H9 (cell line): ENCODE measurements around the gene PLEKHG2. TPM values are rescaled to one million over a fixed set of nuclear protein-coding genes. Genes with fewer than 3 reads are reported as not detected.

Source experiments
- DNase-seq: peaks from one replicate; pipeline ENCODE4 v3.0.0-alpha.2; 2017
- H2AFZ ChIP-seq: one replicate; pipeline ENCODE4 v1.6.1; 2013; ENCODE audit warnings: mild to moderate bottlenecking, low read length, control low read depth, moderate library complexity
- H2AK5ac ChIP-seq: 2 replicates; pipeline ENCODE4 v1.6.1; 2013; ENCODE audit warnings: low read length, control low read depth, mixed read lengths; ENCODE audit not compliant: insufficient read length
- H2BK120ac ChIP-seq: one replicate; pipeline ENCODE4 v1.6.1; 2013; ENCODE audit warnings: low read depth, mild to moderate bottlenecking, low read length, control low read depth, inconsistent platforms; ENCODE audit not compliant: poor library complexity, severe bottlenecking
- H2BK12ac ChIP-seq: 2 replicates; pipeline ENCODE4 v1.6.1; 2013; ENCODE audit warnings: low read length, control low read depth, mixed read lengths, low read depth; ENCODE audit not compliant: insufficient read length
- H2BK15ac ChIP-seq: 2 replicates; pipeline ENCODE4 v1.6.1; 2013; ENCODE audit warnings: low read depth, low read length, control low read depth
- H2BK20ac ChIP-seq: one replicate; pipeline ENCODE4 v1.6.1; 2013; ENCODE audit warnings: low read depth, mild to moderate bottlenecking, low read length, control low read depth, inconsistent platforms; ENCODE audit not compliant: poor library complexity, severe bottlenecking
- H2BK5ac ChIP-seq: 2 replicates; pipeline ENCODE4 v1.6.1; 2013; ENCODE audit warnings: low read length, control low read depth, mixed read lengths; ENCODE audit not compliant: insufficient read length
- H3K14ac ChIP-seq: 2 replicates; pipeline ENCODE4 v1.6.1; 2013; ENCODE audit warnings: low read length, control low read depth; ENCODE audit not compliant: insufficient read depth
- H3K18ac ChIP-seq: 2 replicates; pipeline ENCODE4 v1.6.1; 2013; ENCODE audit warnings: low read depth, mild to moderate bottlenecking, mixed read lengths, low read length, control low read depth; ENCODE audit not compliant: insufficient read length
- H3K23ac ChIP-seq: 2 replicates; pipeline ENCODE4 v1.6.1; 2013; ENCODE audit warnings: low read length, control low read depth, mixed read lengths, low read depth; ENCODE audit not compliant: insufficient read length
- H3K23me2 ChIP-seq: 2 replicates; pipeline ENCODE4 v1.6.1; 2013; ENCODE audit warnings: low read depth, mild to moderate bottlenecking, mixed read lengths, low read length, control low read depth; ENCODE audit not compliant: insufficient read length, poor library complexity, severe bottlenecking
- H3K27ac ChIP-seq: 2 replicates; pipeline ENCODE4 v1.5.1; 2013; ENCODE audit warnings: low read length, control low read depth, mixed read lengths, low read depth; ENCODE audit not compliant: insufficient read length
- H3K27me3 ChIP-seq: 2 replicates; pipeline ENCODE4 v1.6.1; 2013; ENCODE audit warnings: low read length, control low read depth, inconsistent platforms; ENCODE audit not compliant: insufficient read depth
- H3K4ac ChIP-seq: 2 replicates; pipeline ENCODE4 v1.6.1; 2013; ENCODE audit warnings: low read depth, mild to moderate bottlenecking, control low read depth, inconsistent platforms, low read length, moderate library complexity
- H3K4me1 ChIP-seq: 2 replicates; pipeline ENCODE4 v1.6.1; 2013; ENCODE audit warnings: low read length, control low read depth, inconsistent platforms; ENCODE audit not compliant: insufficient read depth
- H3K4me2 ChIP-seq: 2 replicates; pipeline ENCODE4 v1.6.1; 2013; ENCODE audit warnings: low read length, control low read depth, mixed read lengths; ENCODE audit not compliant: insufficient read length, insufficient read depth
- H3K56ac ChIP-seq: 2 replicates; pipeline ENCODE4 v1.6.1; 2013; ENCODE audit warnings: low read depth, mild to moderate bottlenecking, mixed read lengths, low read length, control low read depth; ENCODE audit not compliant: insufficient read length
- H3K79me1 ChIP-seq: 2 replicates; pipeline ENCODE4 v1.6.1; 2013; ENCODE audit warnings: low read depth, mild to moderate bottlenecking, moderate library complexity, low read length, control low read depth, inconsistent platforms; ENCODE audit not compliant: insufficient read depth, poor library complexity, severe bottlenecking
- H3K79me2 ChIP-seq: 2 replicates; pipeline ENCODE4 v1.6.1; 2013; ENCODE audit warnings: low read length, control low read depth, inconsistent platforms; ENCODE audit not compliant: insufficient read depth
- H3K9ac ChIP-seq: 2 replicates; pipeline ENCODE4 v1.6.1; 2013; ENCODE audit warnings: low read length, control low read depth, mixed read lengths; ENCODE audit not compliant: insufficient read length; ENCODE audit errors: extremely low read depth
- H3K9me3 ChIP-seq: one replicate; pipeline ENCODE4 v1.6.1; 2013; ENCODE audit warnings: low read depth, low read length, inconsistent platforms; ENCODE audit not compliant: control insufficient read depth
- H3T11ph ChIP-seq: one replicate; pipeline ENCODE4 v1.6.1; 2013; ENCODE audit warnings: mild to moderate bottlenecking, low read length, control low read depth, inconsistent platforms
- H4K20me1 ChIP-seq: one replicate; pipeline ENCODE4 v1.6.1; 2013; ENCODE audit not compliant: control insufficient read depth, insufficient read length, insufficient read depth
- H4K5ac ChIP-seq: 2 replicates; pipeline ENCODE4 v1.6.1; 2013; ENCODE audit warnings: low read depth, mild to moderate bottlenecking, mixed read lengths, low read length, control low read depth; ENCODE audit not compliant: insufficient read length
- H4K8ac ChIP-seq: replicated peaks from 2 replicates; pipeline ENCODE4 v1.6.1; 2013; ENCODE audit warnings: low read length, control low read depth, mixed read lengths, low read depth; ENCODE audit not compliant: insufficient read length
- H4K91ac ChIP-seq: 2 replicates; pipeline ENCODE4 v1.6.1; 2013; ENCODE audit warnings: low read depth, mild to moderate bottlenecking, moderate library complexity, mixed read lengths, low read length, control low read depth; ENCODE audit not compliant: insufficient read length
- H3K27ac Mint-ChIP-seq, 3 experiments: 2 replicates in 2 of 3; 3 replicates in 1 of 3; pipeline ENCODE4 v1.8.0; 2020 to 2021; ENCODE audit warnings: mixed read lengths in 3 of 3, mild to moderate bottlenecking in 1 of 3, moderate library complexity in 1 of 3
- H3K27me3 Mint-ChIP-seq: 2 replicates; pipeline ENCODE4 v1.8.0; 2021; ENCODE audit warnings: low read depth, mild to moderate bottlenecking, moderate library complexity, mixed read lengths
- H3K36me3 Mint-ChIP-seq, 3 experiments: 2 replicates in 2 of 3; 3 replicates in 1 of 3; pipeline ENCODE4 v1.8.0; 2020 to 2021; ENCODE audit warnings: low read depth in 3 of 3, mixed read lengths in 3 of 3; ENCODE audit not compliant: insufficient read depth in 1 of 3
- H3K4me1 Mint-ChIP-seq, 2 experiments: 2 replicates each; pipeline ENCODE4 v1.8.0; 2020; ENCODE audit warnings: mixed read lengths in 2 of 2
- H3K4me3 Mint-ChIP-seq, 2 experiments: 2 replicates in 1 of 2; 3 replicates in 1 of 2; pipeline ENCODE4 v1.8.0; 2020 to 2021; ENCODE audit warnings: mild to moderate bottlenecking in 2 of 2, mixed read lengths in 2 of 2, moderate library complexity in 1 of 2
- H3K9me3 Mint-ChIP-seq, 2 experiments: 2 replicates in 1 of 2; 3 replicates in 1 of 2; pipeline ENCODE4 v1.8.0; 2020; ENCODE audit warnings: mild to moderate bottlenecking in 2 of 2, mixed read lengths in 2 of 2, moderate library complexity in 1 of 2
- WGBS: extraction: QIAGEN DNeasy Blood & Tissue Kit; methylation state at CpG from one replicate; pipeline ENCODE4 v1.1.7; 2013; ENCODE audit warnings: missing lambda C conversion rate, low lambda C conversion rate, mixed read lengths; ENCODE audit not compliant: insufficient read length; ENCODE audit errors: extremely low coverage; 5-methylcytosine and 5-hydroxymethylcytosine counted together
- total RNA-seq: library from RNA; stranded (reverse); gene quantifications from 2 replicates; pipeline ENCODE4 v1.2.1, GENCODE V29; 2021
- TF ChIP-seq, protein P1 (sequence below): fragments of 200-600 bp; sonication (generic); conservative IDR thresholded peaks from 3 replicates; pipeline ENCODE4 v1.8.0; 2021; ENCODE audit warnings: antibody characterized with exemption, mild to moderate bottlenecking

PLEKHG2 gene
- total RNA-seq, 1 experiment from 2014 or later, result 167 TPM

GRCh38 chr19:39405261-39405957, 7.1 kb upstream of the PLEKHG2 start:
- Histone ChIP-seq H3K14ac (no peak overlapping the region), H3K4me1 (peaks cover 5% of the 10 kb centered on the region; the same call in 1 of the 2 replicates), H2BK120ac (no peak overlapping the region), H2BK5ac (no peak overlapping the region), H3K23me2 (peaks cover 27% of the 10 kb centered on the region), H2AFZ (no peak overlapping the region), H2BK20ac (no peak overlapping the region), H3T11ph (no peak overlapping the region), H4K8ac (no peak overlapping the region), H4K5ac (no peak overlapping the region), H3K18ac (peak overlapping the region; percentile 15), H3K79me1 (no peaks in the 10 kb centered on the region), H4K91ac (no peak overlapping the region), H3K23ac (no peak overlapping the region), H3K27ac (no peak overlapping the region), H3K27me3 (no peaks in the 10 kb centered on the region), H3K4ac (no peak overlapping the region), H3K9me3 (no peaks in the 10 kb centered on the region), H3K56ac (no peak overlapping the region), H4K20me1 (no peaks in the 10 kb centered on the region), H2AK5ac (no peak overlapping the region), H3K9ac (no peak overlapping the region), H2BK12ac (no peak overlapping the region), H3K79me2 (peaks cover 3% of the 10 kb centered on the region; the same call in 1 of the 2 replicates), H3K4me2 (no peak overlapping the region), H2BK15ac (no peak overlapping the region)
- DNase-seq, result no peak
- peak overlapping the region; percentile 38 to 83 for H3K4me3 Mint-ChIP-seq
- H3K4me1 Mint-ChIP-seq, result peaks cover 40 to 53% of the 10 kb centered on the region in 2 experiments
- TF ChIP-seq, protein P1, sequence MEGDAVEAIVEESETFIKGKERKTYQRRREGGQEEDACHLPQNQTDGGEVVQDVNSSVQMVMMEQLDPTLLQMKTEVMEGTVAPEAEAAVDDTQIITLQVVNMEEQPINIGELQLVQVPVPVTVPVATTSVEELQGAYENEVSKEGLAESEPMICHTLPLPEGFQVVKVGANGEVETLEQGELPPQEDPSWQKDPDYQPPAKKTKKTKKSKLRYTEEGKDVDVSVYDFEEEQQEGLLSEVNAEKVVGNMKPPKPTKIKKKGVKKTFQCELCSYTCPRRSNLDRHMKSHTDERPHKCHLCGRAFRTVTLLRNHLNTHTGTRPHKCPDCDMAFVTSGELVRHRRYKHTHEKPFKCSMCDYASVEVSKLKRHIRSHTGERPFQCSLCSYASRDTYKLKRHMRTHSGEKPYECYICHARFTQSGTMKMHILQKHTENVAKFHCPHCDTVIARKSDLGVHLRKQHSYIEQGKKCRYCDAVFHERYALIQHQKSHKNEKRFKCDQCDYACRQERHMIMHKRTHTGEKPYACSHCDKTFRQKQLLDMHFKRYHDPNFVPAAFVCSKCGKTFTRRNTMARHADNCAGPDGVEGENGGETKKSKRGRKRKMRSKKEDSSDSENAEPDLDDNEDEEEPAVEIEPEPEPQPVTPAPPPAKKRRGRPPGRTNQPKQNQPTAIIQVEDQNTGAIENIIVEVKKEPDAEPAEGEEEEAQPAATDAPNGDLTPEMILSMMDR, result no peak
- H3K36me3 Mint-ChIP-seq, result peaks cover 6 to 13% (median 11%) of the 10 kb centered on the region in 3 experiments
- H3K27ac Mint-ChIP-seq, result peak overlapping the region in 1 of 3 experiments; percentile 68; a peak in 3 of 7 replicates
- no peaks in the 10 kb centered on the region for H3K9me3 Mint-ChIP-seq
- WGBS, result no CpG with 5 or more reads among the region's 17 CpGs
- no peaks in the 10 kb centered on the region; the same call in 1 of the 2 replicates for H3K27me3 Mint-ChIP-seq
